Mesenchymal stem cell (in vitro differentiated cells and primary cell): Measurements from ENCODE around the gene OR2M3.

ENCODE experiments used
- DNase-seq: peaks from one replicate; pipeline ENCODE4 v3.0.0-alpha.2; 2013
- H2AFZ ChIP-seq: one replicate; pipeline ENCODE4 v1.6.1; 2013; ENCODE audit warnings: low read depth, mild to moderate bottlenecking, control low read depth, inconsistent platforms, low read length, moderate library complexity
- H2AK5ac ChIP-seq: 2 replicates; pipeline ENCODE4 v1.6.1; 2013; ENCODE audit warnings: low read length, moderate library complexity, mild to moderate bottlenecking, inconsistent platforms; ENCODE audit not compliant: severe bottlenecking
- H2BK120ac ChIP-seq: one replicate; pipeline ENCODE4 v1.6.1; 2013; ENCODE audit warnings: low read depth, mild to moderate bottlenecking, inconsistent platforms, low read length, moderate library complexity
- H2BK12ac ChIP-seq, 2 experiments: one replicate each; pipeline ENCODE4 v1.6.1; 2013; ENCODE audit warnings: inconsistent platforms in 2 of 2, low read length in 2 of 2, mild to moderate bottlenecking in 2 of 2, moderate library complexity in 2 of 2, control low read depth in 1 of 2
- H2BK15ac ChIP-seq: one replicate; pipeline ENCODE4 v1.6.1; 2013; ENCODE audit warnings: mild to moderate bottlenecking, low read depth, inconsistent platforms; ENCODE audit not compliant: poor library complexity, severe bottlenecking
- H2BK5ac ChIP-seq: 2 replicates; pipeline ENCODE4 v1.6.1; 2013; ENCODE audit warnings: low read depth, mild to moderate bottlenecking, low read length, control low read depth, inconsistent platforms; ENCODE audit not compliant: poor library complexity, severe bottlenecking
- H3K14ac ChIP-seq, 2 experiments: one replicate each; pipeline ENCODE4 v1.6.1; 2013; ENCODE audit warnings: inconsistent platforms in 2 of 2, low read length in 2 of 2, control low read depth in 1 of 2, mild to moderate bottlenecking in 1 of 2, moderate library complexity in 1 of 2
- H3K18ac ChIP-seq, 2 experiments: one replicate each; pipeline ENCODE4 v1.6.1; 2013; ENCODE audit warnings: inconsistent platforms in 2 of 2, low read length in 2 of 2, control low read depth in 1 of 2, low read depth in 1 of 2, mild to moderate bottlenecking in 1 of 2
- H3K23ac ChIP-seq, 2 experiments: one replicate each; pipeline ENCODE4 v1.6.1; 2013; ENCODE audit warnings: inconsistent platforms in 2 of 2, low read length in 2 of 2, mild to moderate bottlenecking in 2 of 2, moderate library complexity in 2 of 2, control low read depth in 1 of 2
- H3K27ac ChIP-seq: 2 replicates; pipeline ENCODE4 v1.5.1; 2013; ENCODE audit warnings: mild to moderate bottlenecking, moderate library complexity, low read length, control low read depth, inconsistent platforms; ENCODE audit not compliant: poor library complexity, severe bottlenecking
- H3K27me3 ChIP-seq, 2 experiments: 2 replicates each; pipeline versions ENCODE4 v1.6.1 to v1.7.0; 2013; ENCODE audit warnings: low read length in 2 of 2, mild to moderate bottlenecking in 2 of 2, moderate library complexity in 2 of 2, control low read depth in 1 of 2, inconsistent platforms in 1 of 2; ENCODE audit not compliant: control insufficient read depth in 1 of 2, insufficient read depth in 1 of 2
- H3K36me3 ChIP-seq, 2 experiments: 2 replicates each; pipeline versions ENCODE4 v1.6.1 to v1.7.0; 2013; ENCODE audit warnings: low read length in 2 of 2, control low read depth in 1 of 2, inconsistent platforms in 1 of 2, low read depth in 1 of 2, mild to moderate bottlenecking in 1 of 2; ENCODE audit not compliant: insufficient read depth in 2 of 2, control insufficient read depth in 1 of 2
- H3K4ac ChIP-seq, 2 experiments: one replicate each; pipeline ENCODE4 v1.6.1; 2013; ENCODE audit warnings: inconsistent platforms in 2 of 2, low read length in 2 of 2, mild to moderate bottlenecking in 2 of 2, moderate library complexity in 2 of 2, control low read depth in 1 of 2, low read depth in 1 of 2
- H3K4me1 ChIP-seq: 2 replicates; pipeline ENCODE4 v1.6.1; 2013; ENCODE audit warnings: low read depth, low read length, control low read depth; ENCODE audit not compliant: control insufficient read depth, insufficient read depth
- H3K4me2 ChIP-seq: 2 replicates; pipeline ENCODE4 v1.6.1; 2013; ENCODE audit warnings: low read length, mild to moderate bottlenecking, inconsistent platforms; ENCODE audit not compliant: poor library complexity, severe bottlenecking
- H3K4me3 ChIP-seq, 2 experiments: 2 replicates each; pipeline versions ENCODE4 v1.5.1 to v1.7.0; 2013; ENCODE audit warnings: low read length in 2 of 2, mild to moderate bottlenecking in 2 of 2, control low read depth in 1 of 2, low read depth in 1 of 2; ENCODE audit not compliant: insufficient read depth in 1 of 2
- H3K79me1 ChIP-seq: replicated peaks from 2 replicates; pipeline ENCODE4 v1.6.1; 2013; ENCODE audit warnings: mild to moderate bottlenecking, control low read depth, low read length, inconsistent platforms; ENCODE audit not compliant: poor library complexity, severe bottlenecking
- H3K9ac ChIP-seq: 2 replicates; pipeline ENCODE4 v1.7.0; 2013; ENCODE audit warnings: mild to moderate bottlenecking, low read length, moderate library complexity
- H3K9me3 ChIP-seq: 2 replicates; pipeline ENCODE4 v1.7.0; 2013; ENCODE audit warnings: mild to moderate bottlenecking, low read length; ENCODE audit not compliant: control insufficient read depth
- H4K8ac ChIP-seq: one replicate; pipeline ENCODE4 v1.6.1; 2013; ENCODE audit warnings: inconsistent platforms, mild to moderate bottlenecking, low read length, moderate library complexity
- H4K91ac ChIP-seq: one replicate; pipeline ENCODE4 v1.6.1; 2013; ENCODE audit warnings: mild to moderate bottlenecking, low read length, inconsistent platforms
- WGBS: methylation state at CpG from one replicate; pipeline ENCODE4 v1.1.7; 2013; ENCODE audit warnings: mixed read lengths; 5-methylcytosine and 5-hydroxymethylcytosine counted together

Gene OR2M3

GRCh38 chr1:248164031-248164430 is 33.0 kb upstream of the OR2M3 start:
- H4K91ac ChIP-seq, result no peak overlapping the region
- H2AK5ac ChIP-seq, result no peak overlapping the region
- H3K4ac ChIP-seq, result no peak overlapping the region

GRCh38 chr1:248165186-248165585 is 31.9 kb upstream of the OR2M3 start:
- Histone ChIP-seq H3K4me2 (no peak overlapping the region), H2BK5ac (no peak overlapping the region), H3K9ac (no peak overlapping the region), H3K4me3 (no peak overlapping the region), H3K18ac (no peak overlapping the region), H2BK12ac (no peak overlapping the region), H4K91ac (no peak overlapping the region), H3K4me1 (no peaks in the 10 kb centered on the region), H3K79me1 (no peaks in the 10 kb centered on the region), H2BK15ac (no peak overlapping the region), H3K36me3 (no peaks in the 10 kb centered on the region), H2BK120ac (no peak overlapping the region), H3K23ac (no peak overlapping the region), H2AK5ac (no peak overlapping the region), H3K4ac (no peak overlapping the region), H3K27me3 (no peaks in the 10 kb centered on the region), H3K27ac (no peak overlapping the region), H3K9me3 (peaks cover 22% of the 10 kb centered on the region), H3K14ac (no peak overlapping the region), H4K8ac (no peak overlapping the region), H2AFZ (peak overlapping the region; percentile 27)
- no peak for DNase-seq
- WGBS, result 87% methylated on average over 14 of the region's 14 CpGs

More at GRCh38 chr1:248164031-248164430, 33.0 kb upstream of the OR2M3 start:
- Histone ChIP-seq H2AFZ (no peak overlapping the region), H3K4me3 (no peak overlapping the region), H3K4me1 (no peaks in the 10 kb centered on the region), H3K36me3 (no peaks in the 10 kb centered on the region), H4K8ac (no peak overlapping the region), H3K14ac (no peak overlapping the region), H3K9ac (no peak overlapping the region), H3K79me1 (no peaks in the 10 kb centered on the region), H2BK12ac (no peak overlapping the region), H2BK5ac (no peak overlapping the region), H3K27ac (no peak overlapping the region), H2BK120ac (no peak overlapping the region), H3K9me3 (peaks cover 33% of the 10 kb centered on the region), H3K27me3 (no peaks in the 10 kb centered on the region), H2BK15ac (no peak overlapping the region), H3K23ac (no peak overlapping the region), H3K18ac (no peak overlapping the region), H3K4me2 (no peak overlapping the region)
- 67% methylated on average over 12 of the region's 12 CpGs for WGBS
- DNase-seq, result no peak

GRCh38 chr1:248174521-248174920 is 22.5 kb upstream of the OR2M3 start, which contains the start of gene OR2M2:
OR2M2 (plus strand) TSS chr1:248174821; CDS start chr1:248179986, 5,165 bp downstream.
- no peak within 1 kb of the TSS for H3K4me2 ChIP-seq
- H3K36me3 ChIP-seq, result no peaks in the 10 kb centered on the region
- H3K9me3 ChIP-seq, result peaks cover 15% of the 10 kb centered on the region
- H3K14ac ChIP-seq, result no peak within 1 kb of the TSS
- DNase-seq, result no peak
- no peak within 1 kb of the TSS for H2BK120ac ChIP-seq
- no peak within 1 kb of the TSS for H4K91ac ChIP-seq
- H3K4ac ChIP-seq, result no peak within 1 kb of the TSS
- no peak within 1 kb of the TSS for H3K18ac ChIP-seq
- no peak within 1 kb of the TSS for H2AK5ac ChIP-seq
- H3K27ac ChIP-seq, result no peak within 1 kb of the TSS
- no peak within 1 kb of the TSS for H3K4me3 ChIP-seq
- H3K27me3 ChIP-seq, result no peaks in the 10 kb centered on the region
- no peak within 1 kb of the TSS for H2BK12ac ChIP-seq
- H2BK5ac ChIP-seq, result no peak within 1 kb of the TSS
- H2AFZ ChIP-seq, result no peak within 1 kb of the TSS
- no peak within 1 kb of the TSS for H2BK15ac ChIP-seq
- no peak within 1 kb of the TSS for H3K23ac ChIP-seq
- no peak within 1 kb of the TSS for H4K8ac ChIP-seq
- no peaks in the 10 kb centered on the region for H3K4me1 ChIP-seq
- H3K9ac ChIP-seq, result no peak within 1 kb of the TSS
- H3K79me1 ChIP-seq, result no peaks in the 10 kb centered on the region

- peaks cover 21% of the 10 kb centered on the region for H3K9me3 ChIP-seq
- no peak overlapping the region for H3K27ac ChIP-seq
- no peak overlapping the region for H2BK12ac ChIP-seq
- H3K4ac ChIP-seq, result no peak overlapping the region
- no peak overlapping the region for H2BK5ac ChIP-seq
- H3K9ac ChIP-seq, result no peak overlapping the region
- no peak overlapping the region for H2BK120ac ChIP-seq
- H3K23ac ChIP-seq, result no peak overlapping the region
- no peak overlapping the region for H4K91ac ChIP-seq
- no peak overlapping the region for H3K4me2 ChIP-seq
- no peak overlapping the region for H3K14ac ChIP-seq
- H3K36me3 ChIP-seq, result no peaks in the 10 kb centered on the region
- H3K79me1 ChIP-seq, result no peaks in the 10 kb centered on the region
- no peak for DNase-seq
- no peak overlapping the region for H4K8ac ChIP-seq
- no peak overlapping the region for H3K4me3 ChIP-seq
- no peak overlapping the region for H2AK5ac ChIP-seq
- no peak overlapping the region for H2AFZ ChIP-seq
- no peak overlapping the region for H2BK15ac ChIP-seq
- no peaks in the 10 kb centered on the region for H3K27me3 ChIP-seq
- H3K18ac ChIP-seq, result no peak overlapping the region
- H3K4me1 ChIP-seq, result no peaks in the 10 kb centered on the region
- 37% methylated on average over 4 of the region's 7 CpGs for WGBS
These were observed 13.1 kb upstream of the OR2M3 start for GRCh38 chr1:248183996-248184395.
